RWPE1 (cell line): Measurements from ENCODE around the gene TET3.

Experiments
- CTCF ChIA-PET: fragments of 350-600 bp; sonication (Branson Sonifier 250); formaldehyde crosslinking; extraction: SDS; loops from one replicate; lab custom pipeline; 2021; lab: Yijun Ruan, JAX
- POLR2A ChIA-PET: fragments of 400-600 bp; formaldehyde crosslinking; extraction: SDS; loops from one replicate; lab custom pipeline; 2020; ENCODE audit warnings: antibody characterized with exemption; ENCODE audit not compliant: low non-redundant PET; lab: Yijun Ruan, JAX
- DNase-seq: peaks from one replicate; pipeline ENCODE4 v3.0.0; 2012; ENCODE audit warnings: low spot score
- H3K27ac ChIP-seq: fragments of 450-650 bp; 2 replicates; pipeline ENCODE4 v1.5.1; 2017
- TF ChIP-seq, protein P1 (sequence below): fragments of 450-650 bp; conservative IDR thresholded peaks from 2 replicates; pipeline ENCODE4 v1.5.1; 2017; ENCODE audit warnings: low read depth, mild to moderate bottlenecking

TET3 gene

DNA sequence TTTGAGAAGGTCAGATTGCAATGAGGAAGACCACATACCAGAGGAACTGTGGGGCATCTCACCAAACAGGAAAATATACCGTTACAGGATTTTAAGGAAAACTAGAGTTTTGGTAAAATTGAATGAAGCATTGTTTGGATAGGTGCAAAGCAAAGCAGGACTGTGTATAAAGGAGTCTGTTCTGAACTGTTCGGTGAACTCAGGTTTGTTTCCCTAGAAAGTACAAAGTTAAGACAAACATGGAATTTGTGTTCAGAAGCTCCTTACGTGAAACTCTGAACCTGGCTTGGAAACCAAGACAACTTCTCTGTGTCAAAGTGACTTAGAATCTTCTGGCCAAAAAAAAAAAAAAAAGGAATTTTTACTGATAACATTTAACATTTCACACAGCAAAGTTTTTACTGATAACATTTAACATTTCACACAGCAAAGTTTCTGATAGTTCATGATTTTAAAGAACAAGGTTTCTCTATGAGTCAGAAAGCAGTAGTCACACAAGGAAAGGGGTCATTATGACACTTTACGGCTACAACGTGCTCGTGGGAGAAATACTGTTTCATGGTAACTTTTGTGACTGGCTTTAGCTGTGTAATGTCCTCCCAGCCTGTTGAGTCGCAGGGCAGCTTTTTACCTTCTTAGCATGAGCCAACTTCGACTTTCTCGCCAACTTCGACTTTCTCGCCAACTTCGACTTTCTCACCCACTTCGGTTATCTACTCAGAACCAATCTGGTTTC is 21.2 kb upstream of the TET3 start:
- POLR2A ChIA-PET = no interaction called here
- no peak for DNase-seq
- CTCF ChIA-PET = no interaction called here
- no peak overlapping the region for H3K27ac ChIP-seq
- TF ChIP-seq, protein P1, sequence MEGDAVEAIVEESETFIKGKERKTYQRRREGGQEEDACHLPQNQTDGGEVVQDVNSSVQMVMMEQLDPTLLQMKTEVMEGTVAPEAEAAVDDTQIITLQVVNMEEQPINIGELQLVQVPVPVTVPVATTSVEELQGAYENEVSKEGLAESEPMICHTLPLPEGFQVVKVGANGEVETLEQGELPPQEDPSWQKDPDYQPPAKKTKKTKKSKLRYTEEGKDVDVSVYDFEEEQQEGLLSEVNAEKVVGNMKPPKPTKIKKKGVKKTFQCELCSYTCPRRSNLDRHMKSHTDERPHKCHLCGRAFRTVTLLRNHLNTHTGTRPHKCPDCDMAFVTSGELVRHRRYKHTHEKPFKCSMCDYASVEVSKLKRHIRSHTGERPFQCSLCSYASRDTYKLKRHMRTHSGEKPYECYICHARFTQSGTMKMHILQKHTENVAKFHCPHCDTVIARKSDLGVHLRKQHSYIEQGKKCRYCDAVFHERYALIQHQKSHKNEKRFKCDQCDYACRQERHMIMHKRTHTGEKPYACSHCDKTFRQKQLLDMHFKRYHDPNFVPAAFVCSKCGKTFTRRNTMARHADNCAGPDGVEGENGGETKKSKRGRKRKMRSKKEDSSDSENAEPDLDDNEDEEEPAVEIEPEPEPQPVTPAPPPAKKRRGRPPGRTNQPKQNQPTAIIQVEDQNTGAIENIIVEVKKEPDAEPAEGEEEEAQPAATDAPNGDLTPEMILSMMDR = no peak

GRCh38 chr2:73964223-73964622 is 20.5 kb upstream of the TET3 start:
- ChIA-PET POLR2A (no interaction called here), CTCF (no interaction called here)
- no peak overlapping the region for H3K27ac ChIP-seq
- no peak for DNase-seq
- TF ChIP-seq, protein P1 = no peak

DNA sequence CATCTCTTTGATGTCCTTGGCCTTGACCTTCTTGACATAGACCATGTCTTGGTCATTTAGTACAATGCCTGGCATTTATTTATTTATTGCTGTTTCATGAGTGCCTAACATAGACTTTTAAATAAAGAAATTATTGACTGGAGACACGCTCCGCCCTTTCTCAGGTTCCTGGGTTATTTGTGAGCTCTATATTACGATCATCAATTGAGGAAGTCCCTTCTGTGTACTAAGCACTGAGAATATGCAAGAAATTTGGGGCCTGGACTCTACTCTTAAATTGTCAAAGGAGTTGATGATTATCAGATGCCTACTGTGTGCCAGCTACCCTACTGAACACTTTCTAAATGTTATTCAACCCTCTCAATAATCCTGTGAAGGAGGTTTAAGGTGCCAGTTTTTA is 19.7 kb upstream of the TET3 start:
- TF ChIP-seq, protein P1 = no peak
- ChIA-PET POLR2A (no interaction called here), CTCF (no interaction called here)
- no peak overlapping the region for H3K27ac ChIP-seq
- no peak for DNase-seq

DNA sequence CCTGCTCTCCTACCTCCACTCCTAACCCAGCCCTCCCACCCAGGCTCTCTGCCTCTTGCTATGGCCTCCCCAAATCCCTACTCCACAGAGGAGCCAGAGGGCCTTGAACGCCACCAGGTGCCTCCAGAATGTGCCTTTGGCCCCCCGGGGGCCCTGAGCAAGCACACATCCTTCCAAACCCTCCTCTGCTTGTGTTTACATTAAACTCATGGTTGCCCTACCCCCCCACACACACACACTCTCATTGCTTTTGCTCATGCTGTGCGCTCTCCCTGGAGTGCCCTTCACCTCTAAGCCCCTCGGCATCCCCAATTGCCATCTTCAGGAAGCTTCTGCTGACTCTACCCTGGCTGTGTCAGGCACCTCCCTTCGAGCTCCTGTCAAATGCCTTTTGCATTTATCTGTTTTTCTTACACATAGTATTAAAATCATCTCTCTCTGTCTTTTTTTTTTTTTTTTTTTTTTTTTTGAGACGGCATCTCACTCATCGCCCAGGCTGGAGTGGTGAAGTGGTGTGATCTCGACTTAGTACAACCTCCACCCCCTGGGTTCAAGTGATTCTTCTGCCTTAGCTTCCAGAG is 16.3 kb upstream of the TET3 start:
- TF ChIP-seq, protein P1 = no peak
- DNase-seq = no peak
- CTCF ChIA-PET = interaction anchor here (0.5 to 0.6 kb wide), 2 partner anchors 8 to 117 kb away, joined by 3 to 5 read pairs; no protein-coding TSS in a partner anchor
- POLR2A ChIA-PET = no interaction called here
- no peak overlapping the region for H3K27ac ChIP-seq

- ChIA-PET CTCF (interaction anchor here (0.6 kb wide), 1 partner anchor 9 kb away, joined by 5 read pairs; no protein-coding TSS in a partner anchor), POLR2A (no interaction called here)
- TF ChIP-seq, protein P1 = no peak
These were observed 15.4 kb upstream of the TET3 start for GRCh38 chr2:73969356-73969755.

DNA sequence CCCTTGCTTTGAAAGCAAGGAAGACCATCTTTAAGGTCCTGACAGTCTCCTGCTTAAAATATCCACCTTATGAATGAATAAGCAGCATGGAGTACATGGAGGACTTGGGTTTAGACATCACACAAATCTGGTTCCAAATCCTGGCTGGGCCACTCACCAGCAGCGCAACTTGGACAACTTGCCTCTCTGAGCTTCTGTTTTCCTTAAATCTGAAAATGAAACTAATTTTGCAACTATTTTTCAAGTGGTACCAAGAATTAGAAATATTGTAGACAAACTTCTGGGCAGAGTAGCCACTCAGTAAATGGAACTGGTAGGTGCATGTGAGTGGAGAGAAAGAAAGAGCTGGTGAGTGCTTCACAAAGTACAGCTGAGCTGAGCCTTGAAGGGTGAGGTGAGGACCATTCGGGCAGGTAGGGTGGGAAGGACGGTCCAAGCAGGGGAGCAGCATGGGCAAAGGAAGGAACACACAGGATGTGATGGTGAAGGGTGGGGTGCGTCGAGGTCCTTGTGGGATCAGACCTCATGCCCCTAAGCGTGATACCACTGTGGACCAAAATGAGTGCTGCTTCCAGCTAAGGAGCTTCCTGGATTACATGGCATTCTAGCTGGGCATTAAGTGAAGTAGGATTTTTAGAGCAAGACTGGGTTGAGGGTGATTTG is 14.4 kb upstream of the TET3 start:
- ChIA-PET CTCF (interaction anchor here (1.2 kb wide), 1 partner anchor 48 kb away, joined by 3 read pairs; no protein-coding TSS in a partner anchor), POLR2A (no interaction called here)
- no peak for DNase-seq
- peak overlapping the region; percentile 62 for H3K27ac ChIP-seq
- TF ChIP-seq, protein P1 = no peak

More at GRCh38 chr2:73969356-73969755, 15.4 kb upstream of the TET3 start:
- no peak for DNase-seq
- H3K27ac ChIP-seq = no peak overlapping the region
